Brain microvascular endothelial cell (primary cell): ENCODE results near the gene IGSF21.

ENCODE experiments used
- DNase-seq: peaks from one replicate; pipeline ENCODE4 v3.0.0-alpha.2; 2020
- H3K27ac ChIP-seq: fragments of 250-450 bp; sonication (Bioruptor Pico); 2 replicates; pipeline ENCODE4 v1.5.1; 2020; ENCODE audit warnings: mild to moderate bottlenecking, moderate library complexity
- H3K27me3 ChIP-seq: fragments of 250-450 bp; sonication (Bioruptor Pico); replicated peaks from 2 replicates; pipeline ENCODE4 v1.5.1; 2020; ENCODE audit warnings: mild to moderate bottlenecking
- H3K36me3 ChIP-seq: fragments of 250-450 bp; sonication (Bioruptor Pico); replicated peaks from 2 replicates; pipeline ENCODE4 v1.5.1; 2020; ENCODE audit warnings: mild to moderate bottlenecking
- H3K4me3 ChIP-seq: 2 replicates; pipeline ENCODE4 v1.5.1; 2011; ENCODE audit warnings: low read depth, mild to moderate bottlenecking, control low read depth, low read length, moderate library complexity
- in situ Hi-C: cut with HindIII; loops from 2 replicates; pipeline ENCODE4 v1.10.0; 2017; ENCODE audit warnings: low sequenced_read_pairs, low pct_ligation_motif_present
- TF ChIP-seq, protein P1 (sequence below): IDR thresholded peaks from 2 replicates; pipeline ENCODE4 v1.5.1; 2011; ENCODE audit warnings: low read depth, mild to moderate bottlenecking, moderate library complexity, low read length, control low read depth, inconsistent platforms; ENCODE audit errors: missing control alignments

IGSF21 gene

DNA sequence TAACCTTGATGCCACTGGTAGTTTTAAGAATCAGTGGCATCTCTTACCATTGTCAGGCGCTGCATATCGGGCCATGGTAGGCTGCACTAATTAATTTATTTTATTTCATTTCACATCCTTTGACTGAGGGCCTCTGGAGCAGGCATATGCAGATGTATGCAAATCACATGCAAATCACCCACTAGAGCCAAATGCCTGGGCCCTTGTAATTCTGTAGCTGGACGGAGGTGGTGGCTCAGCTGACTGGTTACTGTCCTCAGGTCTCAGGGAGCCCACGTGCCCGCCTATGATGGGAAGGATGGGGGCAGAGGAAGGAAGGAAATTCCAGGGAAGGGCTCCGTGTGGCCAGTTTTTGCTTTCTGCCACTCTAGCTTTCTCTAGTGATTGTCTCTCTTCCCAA is 122.7 kb downstream of the IGSF21 start:
- in situ Hi-C loops: no loop called here
- Histone ChIP-seq H3K27me3 (no peaks in the 10 kb centered on the region), H3K4me3 (no peak overlapping the region), H3K36me3 (no peaks in the 10 kb centered on the region), H3K27ac (no peak overlapping the region)
- TF ChIP-seq, protein P1, sequence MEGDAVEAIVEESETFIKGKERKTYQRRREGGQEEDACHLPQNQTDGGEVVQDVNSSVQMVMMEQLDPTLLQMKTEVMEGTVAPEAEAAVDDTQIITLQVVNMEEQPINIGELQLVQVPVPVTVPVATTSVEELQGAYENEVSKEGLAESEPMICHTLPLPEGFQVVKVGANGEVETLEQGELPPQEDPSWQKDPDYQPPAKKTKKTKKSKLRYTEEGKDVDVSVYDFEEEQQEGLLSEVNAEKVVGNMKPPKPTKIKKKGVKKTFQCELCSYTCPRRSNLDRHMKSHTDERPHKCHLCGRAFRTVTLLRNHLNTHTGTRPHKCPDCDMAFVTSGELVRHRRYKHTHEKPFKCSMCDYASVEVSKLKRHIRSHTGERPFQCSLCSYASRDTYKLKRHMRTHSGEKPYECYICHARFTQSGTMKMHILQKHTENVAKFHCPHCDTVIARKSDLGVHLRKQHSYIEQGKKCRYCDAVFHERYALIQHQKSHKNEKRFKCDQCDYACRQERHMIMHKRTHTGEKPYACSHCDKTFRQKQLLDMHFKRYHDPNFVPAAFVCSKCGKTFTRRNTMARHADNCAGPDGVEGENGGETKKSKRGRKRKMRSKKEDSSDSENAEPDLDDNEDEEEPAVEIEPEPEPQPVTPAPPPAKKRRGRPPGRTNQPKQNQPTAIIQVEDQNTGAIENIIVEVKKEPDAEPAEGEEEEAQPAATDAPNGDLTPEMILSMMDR: no peak
- DNase-seq: no peak

DNA sequence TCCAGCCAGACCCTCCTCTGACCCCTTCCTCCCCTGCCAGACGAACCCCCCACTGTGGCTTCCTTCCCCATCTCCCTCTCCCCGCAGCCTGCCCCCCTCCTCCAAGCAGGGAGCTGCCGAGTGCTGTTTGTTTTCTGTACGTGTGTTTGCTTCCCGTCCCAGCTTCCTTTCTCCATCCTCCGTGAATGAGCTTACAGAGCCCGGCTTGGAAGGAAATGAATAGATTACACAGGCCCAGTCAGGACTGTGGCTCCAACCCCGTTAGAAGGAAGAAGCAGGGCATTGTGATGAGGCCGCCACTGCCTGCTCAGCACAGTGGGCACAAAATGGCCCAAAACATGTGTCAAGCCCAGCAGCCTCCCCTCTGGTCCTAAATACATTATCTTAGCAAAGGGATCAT is 123.2 kb downstream of the IGSF21 start:
- DNase-seq: no peak
- no peaks in the 10 kb centered on the region for H3K27me3 ChIP-seq
- no peaks in the 10 kb centered on the region for H3K36me3 ChIP-seq
- in situ Hi-C loops: no loop called here
- TF ChIP-seq, protein P1: no peak
- H3K4me3 ChIP-seq: no peak overlapping the region
- no peak overlapping the region for H3K27ac ChIP-seq

DNA sequence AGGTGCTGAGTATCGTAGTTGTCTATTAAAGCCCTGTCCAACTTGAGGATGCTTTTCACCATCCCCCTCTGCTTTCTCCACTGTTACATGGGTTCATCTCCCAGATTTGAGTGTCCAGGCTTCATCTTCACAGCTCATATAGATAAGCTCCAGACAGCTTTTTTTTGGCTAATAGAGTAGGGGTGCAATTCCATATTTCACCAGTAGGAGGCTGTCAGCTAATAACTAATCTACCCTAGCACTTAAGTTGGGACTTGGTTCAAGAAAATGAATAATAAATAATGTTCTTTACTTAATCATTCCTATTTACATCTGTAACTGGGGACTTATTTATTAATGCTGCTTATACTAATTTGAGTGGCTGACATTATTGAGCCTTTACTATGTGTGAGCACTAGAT is 124.5 kb downstream of the IGSF21 start:
- Histone ChIP-seq H3K36me3 (no peaks in the 10 kb centered on the region), H3K27ac (no peak overlapping the region), H3K4me3 (no peak overlapping the region), H3K27me3 (no peaks in the 10 kb centered on the region)
- no peak for DNase-seq
- TF ChIP-seq, protein P1: peak; percentile 21
- in situ Hi-C loops: no loop called here

DNA sequence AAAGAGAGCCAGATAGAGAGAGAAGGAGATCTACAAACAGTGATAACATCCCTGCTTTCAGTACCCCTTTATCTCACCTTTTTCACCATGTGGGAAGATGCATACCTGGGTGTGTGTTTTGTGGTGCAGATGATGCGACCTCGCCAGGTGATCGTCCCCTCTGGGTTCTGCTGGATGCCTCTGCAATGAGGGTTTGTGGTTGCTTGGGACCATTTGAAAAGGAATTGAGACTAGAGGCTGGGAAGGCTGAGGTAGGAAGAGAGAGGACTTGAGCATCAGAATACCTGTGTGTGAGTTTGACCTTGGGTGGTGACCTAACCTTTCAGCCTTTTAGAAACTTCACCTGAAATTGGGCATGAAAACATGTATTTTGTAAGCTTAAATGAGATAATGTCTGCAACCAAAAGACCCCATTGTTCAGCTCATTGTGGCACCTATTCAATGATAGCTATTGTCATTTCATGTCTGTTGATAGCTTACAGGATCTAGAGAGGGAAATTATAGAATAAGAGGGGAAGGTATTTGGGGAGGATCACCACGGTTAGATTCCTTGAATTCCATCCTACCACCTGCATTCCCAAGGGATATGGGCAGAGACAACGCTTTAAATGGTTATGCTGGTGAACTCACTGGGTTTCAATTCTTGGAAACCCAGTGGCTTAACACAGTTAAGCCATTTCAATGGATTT is 125.7 kb downstream of the IGSF21 start:
- no peak for DNase-seq
- in situ Hi-C loops: no loop called here
- Histone ChIP-seq H3K27me3 (no peaks in the 10 kb centered on the region), H3K27ac (no peak overlapping the region), H3K4me3 (no peak overlapping the region), H3K36me3 (no peaks in the 10 kb centered on the region)
- TF ChIP-seq, protein P1: no peak

DNA sequence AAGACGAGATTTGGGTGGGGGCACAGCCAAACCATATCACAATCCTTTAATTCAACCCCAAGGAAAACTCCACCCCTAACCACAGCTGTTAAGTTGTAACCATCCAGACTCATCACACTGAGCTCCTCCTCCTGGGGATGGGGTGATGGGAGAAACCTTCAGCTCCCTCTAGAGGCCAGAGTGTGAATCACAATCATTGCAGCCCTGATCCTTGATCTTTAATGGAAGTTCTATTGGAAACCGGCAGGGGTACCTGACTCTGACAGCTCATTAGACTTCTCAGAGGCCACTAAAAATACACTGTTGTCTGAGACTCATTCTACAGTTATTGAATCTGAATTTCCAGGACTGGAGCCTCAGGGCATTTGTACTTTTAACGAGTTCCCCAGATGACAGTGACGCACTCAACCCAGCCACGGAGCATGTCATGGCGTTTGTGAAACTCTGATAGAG is 127.2 kb downstream of the IGSF21 start:
- TF ChIP-seq, protein P1: peak; percentile 57
- DNase-seq: peak; percentile 18
- in situ Hi-C loops: no loop called here
- Histone ChIP-seq H3K27ac (no peak overlapping the region), H3K4me3 (no peak overlapping the region), H3K36me3 (no peaks in the 10 kb centered on the region), H3K27me3 (no peaks in the 10 kb centered on the region)

DNA sequence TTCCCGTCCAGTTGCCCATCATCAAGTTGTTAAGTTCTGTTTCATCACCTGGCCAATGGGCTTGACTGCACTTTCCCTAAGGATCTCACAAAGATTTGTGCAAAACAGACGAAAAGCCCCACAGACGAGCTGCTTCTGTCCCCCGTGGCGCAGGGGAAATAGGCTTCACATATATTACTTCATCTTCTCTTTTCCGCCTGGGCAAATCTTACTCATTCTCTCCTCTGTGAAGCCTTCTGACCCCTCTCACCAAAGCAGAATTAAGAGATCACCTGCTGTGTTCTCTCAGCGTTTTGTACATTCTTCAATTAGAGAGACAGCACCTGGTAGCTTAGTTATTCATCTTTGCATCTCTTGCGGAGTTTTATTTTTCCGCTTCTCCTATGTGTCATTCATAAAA is 129.8 kb downstream of the IGSF21 start:
- Histone ChIP-seq H3K27ac (no peak overlapping the region), H3K27me3 (no peaks in the 10 kb centered on the region), H3K36me3 (no peaks in the 10 kb centered on the region), H3K4me3 (no peak overlapping the region)
- DNase-seq: no peak
- TF ChIP-seq, protein P1: no peak
- in situ Hi-C loops: no loop called here
